ENCODE data around the gene IRAK1.

The IRAK1 gene

GRCh38 chrX:153971124-153971449, 48.6 kb downstream of the IRAK1 start:
- DNase-seq (ENCODE audit: low read depth in 2 of 2) = peak; percentile 74 to 80

GRCh38 chrX:153970357-153971123, 49.2 kb downstream of the IRAK1 start:
- DNase-seq (ENCODE audit: low read depth in 2 of 2) = no peak

DNA sequence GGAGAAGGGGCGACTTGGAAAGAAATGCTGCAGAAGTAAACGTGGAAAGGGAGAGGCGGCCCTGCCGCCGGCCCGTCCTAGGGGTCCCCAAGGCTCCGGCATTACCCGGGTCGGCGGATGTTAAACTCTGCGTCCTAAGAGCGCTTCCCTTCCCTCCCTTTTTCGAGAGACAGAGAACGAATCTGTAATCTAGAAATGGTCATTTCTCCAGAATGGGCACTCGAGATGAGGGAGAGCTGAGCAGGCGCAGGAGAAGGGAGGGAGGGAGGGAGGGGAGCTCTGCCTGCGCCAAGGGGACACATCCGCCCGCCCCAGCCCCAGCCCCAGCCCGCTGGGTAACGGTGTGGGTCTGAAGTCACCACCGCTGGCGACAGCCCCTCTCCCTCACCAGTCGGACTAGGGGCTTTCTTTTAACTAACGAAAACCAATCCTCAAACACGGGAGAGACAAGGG, 49.8 kb downstream of the IRAK1 start:
- DNase-seq (ENCODE audit: low read depth in 2 of 2) = no peak

DNA sequence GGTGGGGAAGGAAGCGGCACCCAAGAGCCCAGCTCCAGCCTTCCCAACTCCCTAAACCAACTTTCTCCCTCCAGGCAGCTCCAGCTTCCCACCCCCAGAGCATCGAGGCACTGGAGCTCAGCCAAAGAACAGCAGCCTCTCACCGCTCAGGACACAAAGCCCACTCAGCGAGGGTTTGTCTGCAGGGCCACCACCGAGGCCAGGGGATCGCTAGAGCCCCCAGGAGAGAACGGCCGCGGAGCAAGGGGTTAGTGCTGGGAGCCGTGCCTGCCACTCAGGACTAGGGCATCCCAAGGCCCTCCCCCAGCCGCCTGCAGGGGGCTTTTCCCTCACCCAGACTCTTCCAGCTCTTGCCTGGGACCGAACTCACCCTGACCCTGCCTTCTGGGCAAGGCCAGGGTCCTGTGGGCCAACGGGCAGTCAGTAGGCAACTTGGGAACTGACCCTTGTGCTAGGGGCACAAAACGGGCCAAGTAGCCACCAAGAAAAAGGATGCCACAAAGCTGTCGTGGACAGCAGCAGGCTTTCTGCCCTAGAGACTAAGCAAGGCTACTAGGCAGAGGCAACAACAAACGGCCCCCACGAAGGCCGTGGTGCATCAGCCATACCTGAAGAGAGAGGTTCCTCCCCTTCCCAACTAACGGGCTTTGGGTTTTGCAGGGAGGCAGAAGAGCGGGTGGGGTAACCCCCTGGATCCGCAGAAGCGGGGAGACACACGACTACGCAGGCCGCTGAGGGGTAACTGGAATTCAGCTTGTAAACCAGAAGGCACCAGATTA, 50.4 kb downstream of the IRAK1 start:
- DNase-seq (ENCODE audit: low read depth in 2 of 2) = no peak

DNA sequence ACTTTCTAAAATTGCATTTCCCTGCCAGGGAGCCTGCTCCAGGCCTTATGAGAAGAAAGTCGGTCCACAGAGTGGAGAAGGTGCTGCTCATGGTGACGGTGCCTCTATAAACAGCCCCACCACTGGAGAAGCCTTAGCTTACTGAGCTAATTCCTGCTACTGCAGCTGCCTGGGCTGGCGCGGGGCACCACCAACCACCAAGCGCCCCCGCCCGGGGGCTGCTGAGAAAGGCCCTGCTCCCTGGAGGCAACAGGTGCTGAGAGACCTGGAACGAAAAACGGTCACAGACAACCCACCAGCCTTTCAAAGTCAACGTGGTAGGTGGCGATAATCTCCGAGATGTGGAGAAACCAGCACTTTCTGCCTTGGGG, 51.0 kb downstream of the IRAK1 start:
- no peak for DNase-seq (ENCODE audit: low read depth in 2 of 2)

- no peak for DNase-seq (ENCODE audit: low read depth in 2 of 2)
These were observed 51.4 kb downstream of the IRAK1 start for GRCh38 chrX:153968255-153968654.

- DNase-seq (ENCODE audit: low read depth in 2 of 2) = no peak
These were observed 52.0 kb downstream of the IRAK1 start for GRCh38 chrX:153967536-153968224.

GRCh38 chrX:153966841-153967535, 52.7 kb downstream of the IRAK1 start:
- DNase-seq (ENCODE audit: low read depth in 2 of 2) = peak in 1 of 2 donors; percentile 42

DNA sequence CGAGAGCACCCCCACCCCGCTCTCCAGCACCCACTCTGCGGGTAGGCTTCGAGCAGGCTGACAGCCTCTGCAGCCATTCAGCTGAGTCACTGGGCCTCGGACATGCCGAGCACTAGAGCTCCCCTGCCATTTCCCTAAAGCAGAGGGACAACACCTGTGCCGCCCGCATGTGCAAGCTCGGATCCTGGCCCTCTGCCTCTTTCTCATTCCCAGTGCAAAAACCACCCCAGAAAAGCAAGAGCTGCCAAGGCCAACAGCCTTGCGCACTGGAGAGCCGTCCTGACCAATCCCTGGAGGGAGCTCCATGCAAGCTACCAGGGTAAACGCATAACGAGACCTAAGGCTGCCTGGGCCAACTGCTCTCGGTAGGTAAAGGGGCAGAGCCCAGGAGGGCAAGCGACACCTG, 53.4 kb downstream of the IRAK1 start:
- DNase-seq (ENCODE audit: low read depth in 2 of 2) = no peak

GRCh38 chrX:153965406-153965805, 54.3 kb downstream of the IRAK1 start:
- DNase-seq (ENCODE audit: low read depth in 2 of 2) = no peak

GRCh38 chrX:153964105-153964504, 55.6 kb downstream of the IRAK1 start:
- DNase-seq (ENCODE audit: low read depth in 2 of 2) = no peak

DNA sequence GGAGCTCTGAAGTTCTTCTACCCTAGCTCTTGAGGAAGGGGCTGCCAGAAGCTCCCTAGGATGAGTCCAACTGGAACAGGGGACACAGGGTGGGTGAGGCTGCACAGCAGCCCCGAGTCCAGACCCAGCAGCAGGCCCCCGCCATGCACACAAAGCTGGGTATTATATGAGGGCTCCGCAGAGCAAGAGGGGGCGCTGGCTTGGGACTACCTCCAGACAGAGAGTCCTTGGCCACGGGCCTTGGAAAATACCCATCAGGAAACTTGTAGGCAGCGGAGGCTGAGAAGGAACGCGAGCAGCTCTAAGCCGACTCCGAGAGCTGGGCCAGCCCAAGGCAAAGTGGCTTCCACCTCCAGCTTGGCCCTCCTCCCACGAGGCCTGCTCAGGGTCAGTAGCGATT, 56.2 kb downstream of the IRAK1 start:
- no peak for DNase-seq (ENCODE audit: low read depth in 2 of 2)

- DNase-seq (ENCODE audit: low read depth in 2 of 2) = no peak
These were observed 58.4 kb downstream of the IRAK1 start for GRCh38 chrX:153961292-153961691.

DNA sequence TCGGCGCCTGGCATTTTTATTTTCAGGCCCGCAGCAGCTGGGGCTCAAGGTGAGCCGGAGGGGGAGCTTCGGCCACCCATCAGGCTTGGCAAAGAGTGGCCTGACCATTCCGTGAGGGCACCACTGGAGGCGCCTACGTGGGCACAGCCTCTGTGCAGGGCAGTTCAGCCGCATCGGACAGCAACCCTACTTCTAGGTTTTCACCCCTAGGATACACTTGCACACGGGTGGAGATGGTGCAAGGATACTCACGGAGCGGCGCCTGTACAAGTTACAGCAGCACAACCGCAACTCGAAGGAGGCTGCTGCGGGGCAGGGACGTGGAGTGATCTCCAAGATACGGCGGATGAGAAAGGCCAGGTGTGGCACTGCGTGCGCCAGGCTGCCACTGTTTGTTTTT, 58.9 kb downstream of the IRAK1 start:
- DNase-seq (ENCODE audit: low read depth in 2 of 2) = no peak
